CD4-positive, alpha-beta T cell treated with Interleukin-10 for 1 hour (primary cell): Measurements from ENCODE around the gene ATP2C1.
"Not testable (repeated sequence)": the region's sequence is repeated elsewhere in the genome, so short reads cannot be mapped to it uniquely, and the experiment has no call there.

Source experiments
- DNase-seq: peaks from one replicate; pipeline ENCODE4 v3.0.0-alpha.2; 2020

ATP2C1 gene

DNA sequence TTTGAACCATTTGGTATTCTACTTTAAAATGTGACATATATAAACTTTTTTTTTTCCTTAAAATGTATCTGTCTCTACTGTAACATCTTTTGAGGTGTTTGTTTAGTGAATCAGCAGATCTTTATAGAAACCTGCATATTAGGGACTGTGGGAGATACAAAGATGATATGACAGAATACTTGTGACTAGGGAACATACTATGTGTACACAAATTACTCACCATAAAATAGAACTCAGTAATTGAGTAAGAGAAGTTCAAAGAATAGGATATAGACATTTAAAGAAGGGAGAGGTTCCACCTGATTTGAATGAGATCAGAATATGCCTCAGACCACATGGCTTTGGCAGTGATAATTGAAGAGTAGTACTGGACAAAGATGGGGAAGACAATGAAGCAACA, 47.9 kb downstream of the ATP2C1 start:
- DNase-seq = no peak

GRCh38 chr3:130946882-130947281, 53.0 kb downstream of the ATP2C1 start:
- no peak for DNase-seq

DNA sequence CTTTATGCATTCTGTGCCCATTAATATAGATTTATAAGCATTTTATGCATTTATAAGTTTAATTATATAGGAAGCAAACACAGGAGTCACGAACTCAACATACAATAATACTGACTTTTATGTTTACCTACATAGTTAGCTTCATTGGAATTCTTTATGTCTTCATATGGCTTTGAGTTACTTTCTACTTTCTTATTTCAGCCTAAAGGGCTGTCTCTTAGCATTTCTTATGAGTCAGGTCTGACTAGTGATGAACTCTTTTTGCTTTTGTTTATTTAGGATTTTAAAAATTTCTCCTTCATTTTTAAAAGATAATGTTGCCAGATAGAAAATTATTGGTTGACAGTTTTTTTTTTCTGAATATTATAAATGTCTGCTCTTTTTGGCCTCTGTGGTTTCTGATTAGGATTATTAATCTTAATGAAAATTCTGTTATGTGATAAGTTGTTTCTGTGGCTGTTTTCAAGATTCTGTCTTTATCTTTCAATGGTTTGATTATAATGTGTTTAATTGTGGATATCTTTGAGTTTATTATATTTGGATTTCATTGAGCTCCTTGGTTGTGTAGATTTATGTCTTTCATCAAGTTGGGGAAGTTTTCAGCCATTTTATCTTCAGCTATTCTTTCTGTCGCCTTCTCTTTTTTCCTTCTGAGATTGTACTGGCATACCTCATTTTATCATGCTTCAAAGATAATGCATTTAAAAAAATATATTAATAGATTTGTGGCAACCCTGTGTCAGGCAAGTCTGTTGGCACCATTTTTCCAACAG, 54.3 kb downstream of the ATP2C1 start:
- DNase-seq = no peak

- no peak for DNase-seq
Observed at GRCh38 chr3:130948929-130949328, 55.0 kb downstream of the ATP2C1 start.

- DNase-seq = no peak
Observed at GRCh38 chr3:130950124-130950523, 56.2 kb downstream of the ATP2C1 start.

- no peak for DNase-seq
Observed at GRCh38 chr3:130950641-130951040, 56.8 kb downstream of the ATP2C1 start.

- no peak for DNase-seq
Observed at GRCh38 chr3:130955481-130955880, 61.6 kb downstream of the ATP2C1 start.

- DNase-seq = no peak
Observed at GRCh38 chr3:130956281-130956680, 62.4 kb downstream of the ATP2C1 start.

DNA sequence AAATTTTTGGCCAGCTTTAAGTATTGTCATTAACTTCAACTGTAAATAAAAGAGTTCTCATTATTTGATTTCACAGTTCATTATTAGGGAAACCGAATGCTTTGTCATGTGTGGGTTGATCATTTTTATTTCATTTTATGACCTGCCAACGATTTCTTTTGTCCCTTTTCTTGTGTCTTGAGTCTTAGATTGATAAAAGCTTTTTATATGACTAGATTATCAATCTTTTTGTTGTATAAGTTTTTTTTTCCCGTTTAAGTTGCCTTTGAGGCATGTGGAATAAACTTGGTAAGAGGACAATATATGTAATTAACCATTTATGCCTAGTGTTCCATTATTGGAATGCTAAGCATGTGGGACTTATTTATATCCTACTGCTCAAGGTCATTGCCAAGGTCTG, 62.8 kb downstream of the ATP2C1 start:
- DNase-seq = no peak

- no peak for DNase-seq
Observed at GRCh38 chr3:130960139-130960795, 66.4 kb downstream of the ATP2C1 start.

DNA sequence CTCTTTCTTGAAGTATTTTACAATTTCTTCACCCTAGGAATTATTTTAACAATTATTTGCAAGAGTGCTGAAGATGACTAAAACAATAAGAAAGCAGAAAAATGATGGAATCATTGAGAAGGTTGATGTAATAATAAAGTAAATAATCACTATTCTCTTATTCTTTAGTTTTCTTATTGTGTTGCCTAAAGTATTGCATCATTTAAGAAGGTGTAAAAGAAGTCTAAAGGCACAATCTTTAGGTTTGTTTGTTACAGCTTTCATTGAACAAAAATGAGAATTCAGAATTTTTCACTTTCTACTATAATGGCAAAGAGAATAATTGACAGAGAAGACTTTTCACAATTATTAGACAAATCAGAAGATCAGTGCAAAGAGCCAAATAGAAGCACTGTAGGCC, 67.6 kb downstream of the ATP2C1 start:
- DNase-seq = no peak

DNA sequence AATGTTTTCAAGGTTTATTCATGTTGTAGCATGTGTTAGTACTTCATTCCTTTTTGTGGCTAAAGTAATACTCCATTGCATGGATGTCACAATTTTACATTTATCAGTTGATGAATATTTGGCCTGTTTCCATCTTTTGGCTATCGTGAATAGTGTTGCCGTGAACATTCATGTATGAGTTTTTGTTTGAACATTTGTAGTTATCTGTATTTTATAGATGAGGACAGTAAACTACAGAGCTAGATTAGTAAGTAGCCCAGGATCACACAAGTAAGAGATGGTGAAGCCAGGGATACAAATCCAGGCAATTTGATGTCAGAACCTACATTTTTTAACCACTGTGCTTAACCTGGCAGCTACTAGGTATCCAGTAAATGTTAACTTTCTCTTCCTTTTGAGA, 69.6 kb downstream of the ATP2C1 start:
- DNase-seq = no peak

GRCh38 chr3:130963878-130964277, 70.0 kb downstream of the ATP2C1 start:
- no peak for DNase-seq

DNA sequence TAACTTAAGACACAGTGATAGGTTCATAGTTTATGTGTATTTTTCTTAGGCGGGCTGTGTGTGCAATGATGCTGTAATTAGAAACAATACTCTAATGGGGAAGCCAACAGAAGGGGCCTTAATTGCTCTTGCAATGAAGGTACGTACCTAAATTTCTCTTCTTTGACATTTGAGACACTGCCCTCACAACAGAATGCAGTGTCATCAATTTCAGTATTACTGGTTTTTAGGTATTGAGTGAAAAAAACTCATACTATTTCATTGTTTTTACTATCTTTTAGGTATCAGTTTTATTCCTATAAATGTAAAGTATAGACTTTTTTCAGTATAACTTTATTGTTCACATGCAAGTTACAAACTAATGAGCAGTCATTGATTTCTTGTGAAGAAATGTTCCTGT, 73.4 kb downstream of the ATP2C1 start:
- no peak for DNase-seq

DNA sequence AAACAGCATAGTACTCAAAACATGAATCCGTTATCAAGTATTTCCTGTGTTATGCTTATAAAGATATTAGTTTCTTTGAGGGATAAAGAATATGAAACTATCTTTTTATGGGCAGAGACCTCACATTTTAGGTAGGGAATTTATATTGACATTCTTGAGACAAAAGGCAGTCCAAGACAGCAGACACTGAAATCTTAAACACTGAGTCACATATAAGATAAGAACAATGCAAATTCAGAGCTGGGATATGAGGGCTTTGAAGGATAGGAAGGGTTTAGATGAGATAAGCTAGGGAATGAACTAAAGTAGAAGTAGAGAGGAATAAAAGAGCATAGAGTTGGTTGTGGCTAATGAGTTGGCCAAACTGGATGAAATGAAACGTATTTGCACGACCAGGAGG, 74.3 kb downstream of the ATP2C1 start:
- DNase-seq = no peak

DNA sequence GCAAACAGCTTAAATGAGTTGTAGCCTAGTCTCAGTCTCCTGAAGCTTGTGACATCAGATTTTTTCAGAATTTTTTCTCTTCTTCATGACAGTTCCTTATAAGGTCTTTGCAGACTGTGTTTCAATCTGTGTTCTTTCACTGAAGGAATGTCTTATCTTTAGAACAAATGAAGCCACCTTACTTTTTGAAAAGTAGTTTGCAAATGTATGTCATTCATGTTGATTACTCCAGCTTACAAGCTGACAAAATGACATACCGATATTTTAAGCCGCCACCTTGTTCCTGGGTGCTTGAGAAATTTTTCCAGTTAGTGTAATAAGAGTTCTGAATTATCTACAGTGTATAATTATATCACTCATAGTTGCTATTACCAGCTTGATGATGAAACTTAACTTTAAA, 75.7 kb downstream of the ATP2C1 start:
- no peak for DNase-seq

DNA sequence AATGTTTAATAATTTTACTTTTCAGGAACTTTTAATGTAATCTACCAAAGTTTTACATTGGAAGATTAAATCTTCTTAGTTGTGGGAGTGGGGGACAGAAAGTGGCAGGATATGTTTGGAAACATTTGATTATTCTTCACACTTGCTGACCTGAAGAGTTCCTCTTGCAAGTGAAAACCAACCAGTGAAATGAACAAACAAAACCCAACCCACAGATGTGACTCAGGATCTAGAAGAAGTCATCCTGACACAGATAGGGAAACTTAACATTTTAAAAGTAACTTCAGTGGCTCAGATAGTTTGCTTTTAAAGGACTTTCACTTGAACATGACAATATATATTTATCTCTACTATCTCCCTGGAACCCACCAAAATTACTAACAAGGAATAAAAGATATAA, 77.3 kb downstream of the ATP2C1 start:
- DNase-seq = no peak

GRCh38 chr3:130972592-130972991, 78.7 kb downstream of the ATP2C1 start:
- not testable (repeated sequence) for DNase-seq

DNA sequence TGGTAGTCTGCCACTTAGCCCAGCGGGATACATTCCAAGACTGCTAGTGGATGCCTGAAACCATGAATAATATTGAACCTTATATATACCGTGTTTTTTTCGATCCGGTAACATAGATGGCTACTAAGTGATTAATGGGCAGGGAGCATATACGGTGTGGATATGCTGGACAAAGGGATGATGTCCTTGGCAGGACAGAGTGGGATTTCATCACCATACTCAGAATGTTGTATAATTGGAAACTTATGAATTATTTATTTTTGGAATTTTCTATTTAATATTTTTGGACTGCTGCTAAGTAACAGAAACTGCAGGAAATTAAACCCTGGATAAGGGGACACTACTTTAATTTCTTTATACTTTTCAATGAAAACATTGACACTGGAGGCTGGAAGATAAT, 79.5 kb downstream of the ATP2C1 start:
- no peak for DNase-seq

DNA sequence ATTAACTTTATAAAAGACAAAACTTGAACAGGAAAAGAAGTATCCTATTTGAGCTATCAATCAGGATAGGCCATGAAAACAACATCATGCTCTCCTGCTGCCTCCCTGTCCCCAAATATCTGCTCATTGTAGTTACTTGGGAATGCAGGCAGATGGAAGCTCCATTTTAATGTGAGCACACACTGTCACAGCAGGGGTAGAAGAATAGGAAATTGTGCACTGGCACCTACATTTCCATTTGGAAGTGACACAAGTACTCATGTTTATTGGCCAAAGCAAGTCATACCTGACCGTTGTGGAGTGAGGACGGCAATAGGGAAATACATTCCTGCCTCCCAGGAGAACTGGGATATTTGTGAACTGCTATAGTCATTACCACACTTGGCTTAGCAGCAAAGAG, 80.3 kb downstream of the ATP2C1 start:
- DNase-seq = no peak

DNA sequence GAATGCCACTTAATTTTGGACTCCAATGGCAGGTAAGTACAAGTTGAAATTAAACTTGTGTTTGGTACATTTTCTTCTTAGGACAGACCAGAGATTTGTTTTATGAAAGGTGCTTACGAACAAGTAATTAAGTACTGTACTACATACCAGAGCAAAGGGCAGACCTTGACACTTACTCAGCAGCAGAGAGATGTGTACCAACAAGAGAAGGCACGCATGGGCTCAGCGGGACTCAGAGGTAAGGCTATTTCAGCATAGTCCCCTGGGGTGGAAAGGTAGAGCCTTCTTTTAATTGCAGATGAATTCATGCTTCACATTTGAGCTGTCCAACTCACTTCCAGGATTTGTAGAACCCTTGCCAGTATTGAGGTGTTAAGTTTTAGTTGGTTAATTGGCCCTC, 81.4 kb downstream of the ATP2C1 start:
- no peak for DNase-seq

DNA sequence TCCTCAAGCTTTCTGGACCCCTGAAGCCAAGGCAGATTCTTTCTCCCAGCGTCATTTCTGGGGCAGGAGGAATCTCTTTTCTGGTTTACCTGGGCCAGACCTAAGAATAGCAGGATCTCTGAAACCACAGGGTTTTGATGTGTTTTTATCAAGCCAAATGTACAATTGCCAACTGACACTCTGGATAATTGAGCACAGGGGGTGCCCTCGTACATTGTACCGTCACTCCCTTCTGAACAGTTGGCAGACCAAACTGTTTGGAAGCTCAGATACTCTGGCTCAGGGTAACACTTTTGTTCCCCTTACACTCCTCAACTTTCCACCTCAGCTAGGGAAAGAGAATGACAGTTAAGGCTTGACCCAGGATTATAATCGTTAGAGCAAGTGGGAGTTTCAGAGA, 82.8 kb downstream of the ATP2C1 start:
- DNase-seq = no peak

GRCh38 chr3:130979117-130979516, 85.2 kb downstream of the ATP2C1 start:
- DNase-seq = no peak

GRCh38 chr3:130981469-130981868, 87.6 kb downstream of the ATP2C1 start:
- DNase-seq = no peak

DNA sequence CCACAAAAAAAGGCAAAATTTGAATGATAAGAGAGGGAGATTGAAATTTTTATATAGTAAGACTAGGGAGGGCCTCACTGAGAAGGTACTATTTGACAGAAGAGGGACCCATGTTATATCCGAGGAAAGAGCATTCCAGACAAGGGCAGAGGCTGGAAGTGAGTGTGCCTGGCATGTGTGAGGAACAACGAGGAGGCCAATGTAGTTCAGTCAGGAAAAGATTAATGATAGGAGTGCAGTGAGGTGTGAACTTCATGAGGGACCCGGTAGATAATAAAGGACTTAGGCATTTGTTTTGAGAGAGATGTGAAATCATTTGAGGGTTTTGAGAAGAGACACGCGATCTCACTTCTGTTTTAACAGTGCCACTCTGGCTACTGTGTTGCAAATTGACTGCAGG, 96.4 kb downstream of the ATP2C1 start:
- DNase-seq = no peak
